Measurements from ENCODE around the gene LAMA3. TPM values are rescaled to one million over a fixed set of nuclear protein-coding genes. Genes with fewer than 3 reads are reported as not detected.

The LAMA3 gene
- total and polyA plus RNA-seq, 2 donors (not counting 3 experiments of a cell fraction or from before 2014, with no cell fraction given) = 2.6 to 12.3 TPM

GRCh38 chr18:23971097-23971440, 281.8 kb downstream of the LAMA3 start:
- dilution Hi-C loops (cut with MboI; ENCODE audit: extremely low pct_ligation_motif_present, low sequenced_read_pairs) = no loop called here
- H3K9me3 ChIP-seq (replicated peaks; ENCODE audit: control insufficient read depth, insufficient read depth, low read length) = no peaks in the 10 kb centered on the region
- ChIA-PET POLR2A (interaction anchor here (0.7 kb wide), 1 partner anchor 554 kb away, joined by 6 read pairs; no protein-coding TSS in a partner anchor), CTCF (no interaction called here)
- DNase-seq (ENCODE audit: low read depth, low spot score) (no peak), FAIRE-seq (no peak)
- H3K4me1 ChIP-seq (ENCODE audit: control insufficient read depth, extremely low read depth, insufficient read depth, low read length) = no peaks in the 10 kb centered on the region
- no peaks in the 10 kb centered on the region for H3K9me1 ChIP-seq (replicated peaks; ENCODE audit: control insufficient read depth, extremely low read depth, insufficient read depth, low read length)
- H3K79me2 ChIP-seq (ENCODE audit: control insufficient read depth, insufficient read depth, low read length) = no peaks in the 10 kb centered on the region
- H3K4me2 ChIP-seq (ENCODE audit: insufficient read depth, low read length) = no peak overlapping the region
- H3K27me3 ChIP-seq (ENCODE audit: control insufficient read depth in 2 of 2, insufficient read depth in 2 of 2, low read length in 2 of 2) = peaks cover 4 to 5% of the 10 kb centered on the region in 2 experiments
- no peak overlapping the region for H2AFZ ChIP-seq (ENCODE audit: low read depth, low read length)
- TF ChIP-seq MAX (IDR thresholded peaks at IDR 0.05; ENCODE audit: insufficient read depth, insufficient read length) (no peak), POLR2AphosphoS5 (IDR thresholded peaks at IDR 0.05; ENCODE audit: insufficient read depth, low read depth, low read length) (no peak), EZH2 (IDR thresholded peaks at IDR 0.05; ENCODE audit: borderline replicate concordance, low read depth, low read length, severe bottlenecking) (no peak)
- H3K36me3 ChIP-seq (ENCODE audit: control insufficient read depth in 2 of 2, extremely low read depth in 1 of 2, insufficient read depth in 2 of 2, low read length in 2 of 2) = no peaks in the 10 kb centered on the region
- H3K9ac ChIP-seq (replicated peaks; ENCODE audit: extremely low read depth, insufficient read depth, low read length) = no peak overlapping the region
- H3K4me3 ChIP-seq (replicated peaks in 1 of 3; ENCODE audit: insufficient read depth in 1 of 3, low read depth in 1 of 3, low read length in 3 of 3) = no peak overlapping the region
- BruUV-seq (replicated peaks) = no TSS peak
- H3K27ac ChIP-seq (ENCODE audit: insufficient read depth, low read depth, low read length) = no peak overlapping the region
- H4K20me1 ChIP-seq (replicated peaks; ENCODE audit: control insufficient read depth, extremely low read depth, insufficient read depth, low read length) = no peaks in the 10 kb centered on the region
- intact Hi-C loops (cut with micrococcal nuclease) = no loop called here

- Histone ChIP-seq H3K4me2 (ENCODE audit: insufficient read depth, low read length) (no peak overlapping the region), H3K4me1 (ENCODE audit: control insufficient read depth, extremely low read depth, insufficient read depth, low read length) (no peaks in the 10 kb centered on the region), H3K9me3 (replicated peaks; ENCODE audit: control insufficient read depth, insufficient read depth, low read length) (no peaks in the 10 kb centered on the region), H2AFZ (ENCODE audit: low read depth, low read length) (no peak overlapping the region), H3K9me1 (replicated peaks; ENCODE audit: control insufficient read depth, extremely low read depth, insufficient read depth, low read length) (no peaks in the 10 kb centered on the region), H3K9ac (replicated peaks; ENCODE audit: extremely low read depth, insufficient read depth, low read length) (no peak overlapping the region), H3K27me3 (ENCODE audit: control insufficient read depth in 2 of 2, insufficient read depth in 2 of 2, low read length in 2 of 2) (peaks cover 6 to 9% of the 10 kb centered on the region in 2 experiments), H3K4me3 (replicated peaks in 1 of 3; ENCODE audit: insufficient read depth in 1 of 3, low read depth in 1 of 3, low read length in 3 of 3) (no peak overlapping the region), H3K79me2 (ENCODE audit: control insufficient read depth, insufficient read depth, low read length) (no peaks in the 10 kb centered on the region), H3K36me3 (ENCODE audit: control insufficient read depth in 2 of 2, extremely low read depth in 1 of 2, insufficient read depth in 2 of 2, low read length in 2 of 2) (no peaks in the 10 kb centered on the region), H4K20me1 (replicated peaks; ENCODE audit: control insufficient read depth, extremely low read depth, insufficient read depth, low read length) (no peaks in the 10 kb centered on the region), H3K27ac (ENCODE audit: insufficient read depth, low read depth, low read length) (no peak overlapping the region)
- CTCF ChIA-PET = interaction anchor here (0.7 kb wide), 1 partner anchor 22 kb away, joined by 3 read pairs; no protein-coding TSS in a partner anchor
- intact Hi-C loops (cut with micrococcal nuclease) (no loop called here), dilution Hi-C loops (cut with MboI; ENCODE audit: extremely low pct_ligation_motif_present, low sequenced_read_pairs) (no loop called here)
- no peak for FAIRE-seq
- POLR2A ChIA-PET = interaction anchor here (0.7 kb wide), 1 partner anchor 555 kb away, joined by 6 read pairs; no protein-coding TSS in a partner anchor
- TF ChIP-seq POLR2A (IDR thresholded peaks at IDR 0.05; ENCODE audit: low read depth, low read length) (no peak), MAX (IDR thresholded peaks at IDR 0.05; ENCODE audit: insufficient read depth, insufficient read length) (no peak), EZH2 (IDR thresholded peaks at IDR 0.05; ENCODE audit: borderline replicate concordance, low read depth, low read length, severe bottlenecking) (no peak), GATA2 (IDR thresholded peaks at IDR 0.05; ENCODE audit: insufficient read depth, insufficient read length, low read depth, low read length) (no peak), CTCF (IDR thresholded peaks at IDR 0.05; ENCODE audit: extremely low read depth in 1 of 2, insufficient read depth in 1 of 2, low read depth in 1 of 2, low read length in 2 of 2) (no peak), MYC (IDR thresholded peaks at IDR 0.05; ENCODE audit: low read depth, low read length) (no peak), POLR2AphosphoS5 (IDR thresholded peaks at IDR 0.05; ENCODE audit: insufficient read depth, low read depth, low read length) (no peak), FOS (IDR thresholded peaks at IDR 0.05; ENCODE audit: borderline replicate concordance, insufficient read depth, low read length) (no peak), JUN (IDR thresholded peaks at IDR 0.05; ENCODE audit: borderline replicate concordance, insufficient read depth, insufficient read length, low read depth) (no peak)
- BruUV-seq (replicated peaks) = no TSS peak
- no peak for DNase-seq (ENCODE audit: low read depth, low spot score)
These were observed 282.5 kb downstream of the LAMA3 start for GRCh38 chr18:23971666-23972230.

All from endothelial cell of umbilical vein (primary cell).